Karpas-422 (cell line): ENCODE measurements around the gene NFIX. TPM values are rescaled to one million over a fixed set of nuclear protein-coding genes. Genes with fewer than 3 reads are reported as not detected.

ENCODE experiments used
- DNase-seq: peaks from one replicate; pipeline ENCODE4 v3.0.0-alpha.2; 2015
- H2AFZ ChIP-seq: fragments of 200-600 bp; sonication (generic); 2 replicates; pipeline ENCODE4 v1.6.1; 2014; ENCODE audit warnings: antibody characterized with exemption, low read length, mixed read lengths
- H3K27ac ChIP-seq: fragments of 200-600 bp; sonication (generic); 2 replicates; pipeline ENCODE4 v1.5.1; 2014; ENCODE audit warnings: mild to moderate bottlenecking, low read length, moderate library complexity
- H3K27me3 ChIP-seq: fragments of 200-600 bp; sonication (generic); 2 replicates; pipeline ENCODE4 v1.6.1; 2014; ENCODE audit warnings: low read length, mixed read lengths
- H3K36me3 ChIP-seq: fragments of 200-600 bp; sonication (generic); 2 replicates; pipeline ENCODE4 v1.6.1; 2014; ENCODE audit warnings: low read length, mixed read lengths; ENCODE audit not compliant: insufficient read depth
- H3K4me1 ChIP-seq: fragments of 200-600 bp; sonication (generic); 2 replicates; pipeline ENCODE4 v1.6.1; 2014; ENCODE audit warnings: mild to moderate bottlenecking, low read length, mixed read lengths
- H3K4me2 ChIP-seq: fragments of 200-600 bp; sonication (generic); 2 replicates; pipeline ENCODE4 v1.6.1; 2014; ENCODE audit warnings: low read length, low read depth, mild to moderate bottlenecking; ENCODE audit not compliant: poor library complexity, severe bottlenecking
- H3K4me3 ChIP-seq: fragments of 200-600 bp; sonication (generic); 2 replicates; pipeline ENCODE4 v1.5.1; 2014; ENCODE audit warnings: mild to moderate bottlenecking, antibody characterized with exemption, low read length, mixed read lengths
- H3K79me2 ChIP-seq: fragments of 200-600 bp; sonication (generic); 2 replicates; pipeline ENCODE4 v1.6.1; 2014; ENCODE audit warnings: mild to moderate bottlenecking, low read length, mixed read lengths
- H3K9ac ChIP-seq: fragments of 200-600 bp; sonication (generic); 2 replicates; pipeline ENCODE4 v1.6.0; 2014; ENCODE audit warnings: low read length
- H3K9me2 ChIP-seq: fragments of 200-600 bp; sonication (generic), shearing (Covaris generic); replicated peaks from 2 replicates; pipeline ENCODE4 v1.6.0; 2014; ENCODE audit warnings: mild to moderate bottlenecking, low read length, moderate library complexity; ENCODE audit not compliant: insufficient read depth
- H3K9me3 ChIP-seq: fragments of 300-700, 200-600 bp; sonication (generic); 2 replicates; pipeline ENCODE4 v1.6.1; 2014; ENCODE audit warnings: low read length, mixed read lengths
- H4K20me1 ChIP-seq: fragments of 200-600 bp; sonication (generic); 2 replicates; pipeline ENCODE4 v1.6.1; 2014; ENCODE audit warnings: mild to moderate bottlenecking, antibody characterized with exemption, low read length, low read depth; ENCODE audit not compliant: insufficient read depth
- total RNA-seq: library from RNA; depleted of rRNA; stranded (reverse); fragments of >200 nt; shearing (Covaris generic); gene quantifications from 2 replicates; pipeline ENCODE4 v1.2.3, GENCODE V29; 2014; ENCODE audit warnings: low replicate concordance

Gene NFIX
- total RNA-seq, 1 experiment from 2014 or later: 0.04 TPM

GRCh38 chr19:13066933-13067807, 71.9 kb downstream of the NFIX start:
- no peak for DNase-seq
- H3K4me2 ChIP-seq: no peak overlapping the region

DNA sequence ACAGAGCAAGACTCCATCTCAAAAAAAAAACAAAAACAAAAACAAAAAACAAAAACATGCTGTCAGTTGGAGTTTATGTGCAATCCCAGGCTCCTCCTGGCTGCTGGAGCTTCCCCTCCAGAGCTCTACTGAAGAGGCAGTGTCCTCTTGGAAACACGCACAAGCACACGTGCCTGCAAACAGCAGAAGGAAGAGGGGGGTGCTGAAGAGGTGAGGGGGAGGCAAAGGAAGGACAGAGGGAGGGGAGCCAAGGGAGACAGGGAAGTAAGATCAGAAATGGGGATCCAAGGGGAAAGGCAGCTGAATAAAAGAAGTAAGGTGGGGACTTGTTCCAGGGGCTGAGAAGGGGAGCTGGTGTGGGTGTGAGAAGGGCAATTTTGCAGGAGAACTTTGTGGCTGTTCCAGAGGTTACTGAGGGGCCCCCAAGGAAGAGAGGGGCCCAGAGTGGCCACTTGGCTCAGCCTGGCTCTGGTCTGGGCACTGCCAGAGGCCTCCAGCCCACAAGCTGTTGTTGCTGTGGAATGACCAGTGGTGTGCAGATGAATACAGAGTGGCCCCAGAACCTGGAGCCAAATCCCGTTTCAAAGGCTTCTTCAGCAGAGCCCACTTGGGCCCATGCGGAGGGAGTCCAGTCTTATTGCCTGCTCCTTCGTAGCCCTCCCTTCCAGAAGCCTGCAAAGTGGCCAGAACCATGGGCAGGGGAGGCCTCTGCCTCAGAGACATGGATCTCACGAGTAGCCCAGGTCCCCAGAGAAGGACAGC, 73.0 kb downstream of the NFIX start:
- no peaks in the 10 kb centered on the region for H3K79me2 ChIP-seq
- H3K9ac ChIP-seq: no peak overlapping the region
- no peak overlapping the region for H2AFZ ChIP-seq
- no peak overlapping the region for H3K4me2 ChIP-seq
- H3K9me2 ChIP-seq: no peaks in the 10 kb centered on the region
- H4K20me1 ChIP-seq: no peaks in the 10 kb centered on the region
- no peaks in the 10 kb centered on the region for H3K27me3 ChIP-seq
- no peaks in the 10 kb centered on the region for H3K9me3 ChIP-seq
- no peak overlapping the region for H3K27ac ChIP-seq
- no peak overlapping the region for H3K4me3 ChIP-seq
- DNase-seq: no peak
- H3K4me1 ChIP-seq: no peaks in the 10 kb centered on the region
- no peaks in the 10 kb centered on the region for H3K36me3 ChIP-seq

More at GRCh38 chr19:13066933-13067807, 71.9 kb downstream of the NFIX start:
- Histone ChIP-seq H3K9me3 (no peaks in the 10 kb centered on the region), H3K27me3 (no peaks in the 10 kb centered on the region), H2AFZ (no peak overlapping the region), H3K4me3 (no peak overlapping the region), H4K20me1 (no peaks in the 10 kb centered on the region), H3K27ac (no peak overlapping the region), H3K9ac (no peak overlapping the region), H3K9me2 (no peaks in the 10 kb centered on the region), H3K79me2 (no peaks in the 10 kb centered on the region), H3K36me3 (no peaks in the 10 kb centered on the region), H3K4me1 (no peaks in the 10 kb centered on the region)

GRCh38 chr19:13069415-13070359, 74.4 kb downstream of the NFIX start:
- H3K36me3 ChIP-seq: no peaks in the 10 kb centered on the region
- no peaks in the 10 kb centered on the region for H3K79me2 ChIP-seq
- H3K4me2 ChIP-seq: no peak overlapping the region
- no peaks in the 10 kb centered on the region for H3K27me3 ChIP-seq
- no peak overlapping the region for H3K9ac ChIP-seq
- no peak overlapping the region for H2AFZ ChIP-seq
- no peak overlapping the region for H3K27ac ChIP-seq
- no peaks in the 10 kb centered on the region for H3K9me2 ChIP-seq
- H4K20me1 ChIP-seq: no peaks in the 10 kb centered on the region
- H3K4me3 ChIP-seq: no peak overlapping the region
- H3K9me3 ChIP-seq: no peaks in the 10 kb centered on the region
- no peak for DNase-seq
- H3K4me1 ChIP-seq: no peaks in the 10 kb centered on the region

DNA sequence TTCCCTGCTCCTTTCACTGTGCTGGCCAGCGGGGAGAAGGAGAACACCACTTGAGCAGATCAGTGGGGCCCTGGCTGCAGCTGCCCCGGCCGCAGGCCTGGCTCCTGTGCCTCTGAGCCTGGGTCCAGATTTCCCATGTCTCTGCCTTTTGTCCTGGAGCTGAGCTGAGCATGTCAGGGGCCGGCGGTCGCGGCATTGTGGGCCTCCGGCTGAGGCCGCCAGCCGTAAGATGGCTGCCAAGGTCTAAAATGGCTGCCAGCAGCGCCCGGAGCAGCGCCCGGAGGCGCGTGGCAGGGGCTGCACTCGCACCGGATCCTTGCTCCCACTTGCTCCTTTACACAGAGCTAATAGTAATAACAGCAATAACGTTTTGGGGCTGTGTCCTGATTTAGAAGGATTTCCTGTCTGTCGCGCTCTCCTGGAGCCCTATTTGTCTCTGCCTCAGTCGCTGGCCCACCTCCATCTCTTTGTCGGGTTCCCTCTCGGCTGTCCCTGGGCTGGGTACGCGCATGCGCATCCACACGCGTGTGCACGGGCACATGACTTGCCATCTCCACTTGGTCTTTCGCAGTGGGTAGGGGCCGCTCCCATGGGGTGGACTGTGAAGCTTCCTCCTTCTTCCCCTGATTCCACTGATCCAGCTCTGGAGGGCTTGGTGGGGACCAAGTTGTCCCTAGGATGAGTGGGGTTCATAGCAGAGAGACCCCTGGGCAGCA, 75.3 kb downstream of the NFIX start:
- H4K20me1 ChIP-seq: no peaks in the 10 kb centered on the region
- H3K27me3 ChIP-seq: no peaks in the 10 kb centered on the region
- no peak overlapping the region for H3K4me2 ChIP-seq
- H3K4me1 ChIP-seq: no peaks in the 10 kb centered on the region
- H3K9me2 ChIP-seq: no peaks in the 10 kb centered on the region
- no peak overlapping the region for H3K9ac ChIP-seq
- no peaks in the 10 kb centered on the region for H3K9me3 ChIP-seq
- DNase-seq: no peak
- no peak overlapping the region for H3K4me3 ChIP-seq
- H2AFZ ChIP-seq: no peak overlapping the region
- H3K36me3 ChIP-seq: no peaks in the 10 kb centered on the region
- no peak overlapping the region for H3K27ac ChIP-seq
- no peaks in the 10 kb centered on the region for H3K79me2 ChIP-seq

GRCh38 chr19:13071444-13072187, 76.3 kb downstream of the NFIX start:
- H3K9me3 ChIP-seq: no peaks in the 10 kb centered on the region
- no peaks in the 10 kb centered on the region for H3K4me1 ChIP-seq
- no peaks in the 10 kb centered on the region for H3K27me3 ChIP-seq
- no peaks in the 10 kb centered on the region for H3K79me2 ChIP-seq
- no peak overlapping the region for H3K4me2 ChIP-seq
- H3K27ac ChIP-seq: no peak overlapping the region
- no peaks in the 10 kb centered on the region for H4K20me1 ChIP-seq
- no peaks in the 10 kb centered on the region for H3K36me3 ChIP-seq
- no peak overlapping the region for H3K4me3 ChIP-seq
- H3K9me2 ChIP-seq: no peaks in the 10 kb centered on the region
- H3K9ac ChIP-seq: no peak overlapping the region
- H2AFZ ChIP-seq: no peak overlapping the region
- no peak for DNase-seq

DNA sequence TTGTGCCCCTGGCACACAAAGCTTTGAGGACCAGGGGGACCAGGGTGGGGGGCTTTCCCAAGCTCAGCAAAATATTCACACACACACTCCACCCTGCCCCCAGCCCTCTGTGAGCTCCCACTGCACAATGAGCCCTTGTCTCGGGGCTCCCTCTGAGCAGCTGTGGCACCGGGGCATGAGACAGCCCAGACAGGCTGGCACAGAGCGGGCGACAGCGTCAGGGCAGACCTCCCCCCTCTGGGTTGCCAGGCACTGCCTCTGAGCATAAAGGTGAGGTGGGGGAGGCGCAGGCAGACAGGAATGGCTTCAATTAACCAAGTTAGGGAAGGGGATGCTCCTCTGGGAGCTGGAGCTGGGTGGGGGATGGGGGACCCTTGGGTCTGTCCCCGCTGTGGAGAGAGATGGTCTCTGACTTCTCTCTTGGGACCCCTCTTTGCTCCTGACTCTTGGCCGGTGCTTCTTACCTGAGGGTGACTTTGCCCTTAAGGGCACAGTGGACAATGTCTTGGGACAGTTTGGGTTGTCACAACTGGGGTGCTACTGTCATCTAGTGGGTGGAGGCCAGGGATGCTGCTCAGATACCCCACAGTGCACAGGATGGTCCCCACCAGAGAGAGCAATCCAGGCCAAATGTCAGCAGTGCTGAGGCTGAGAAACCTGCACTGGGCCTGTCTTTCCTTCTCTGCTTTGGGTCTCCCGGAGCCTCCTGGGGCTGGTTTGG, 77.1 kb downstream of the NFIX start:
- no peak overlapping the region for H3K4me3 ChIP-seq
- no peaks in the 10 kb centered on the region for H3K36me3 ChIP-seq
- no peak overlapping the region for H3K4me2 ChIP-seq
- H3K27me3 ChIP-seq: no peaks in the 10 kb centered on the region
- H3K27ac ChIP-seq: no peak overlapping the region
- no peak overlapping the region for H2AFZ ChIP-seq
- no peaks in the 10 kb centered on the region for H3K9me3 ChIP-seq
- no peaks in the 10 kb centered on the region for H3K4me1 ChIP-seq
- H3K9me2 ChIP-seq: no peaks in the 10 kb centered on the region
- no peak overlapping the region for H3K9ac ChIP-seq
- DNase-seq: no peak
- no peaks in the 10 kb centered on the region for H3K79me2 ChIP-seq
- H4K20me1 ChIP-seq: no peaks in the 10 kb centered on the region

GRCh38 chr19:13073263-13073662, 78.0 kb downstream of the NFIX start:
- no peaks in the 10 kb centered on the region for H3K9me2 ChIP-seq
- H3K4me2 ChIP-seq: no peak overlapping the region
- H3K9me3 ChIP-seq: no peaks in the 10 kb centered on the region
- H3K4me3 ChIP-seq: no peak overlapping the region
- DNase-seq: no peak
- H3K27ac ChIP-seq: no peak overlapping the region
- H4K20me1 ChIP-seq: no peaks in the 10 kb centered on the region
- H3K9ac ChIP-seq: no peak overlapping the region
- no peaks in the 10 kb centered on the region for H3K4me1 ChIP-seq
- no peaks in the 10 kb centered on the region for H3K27me3 ChIP-seq
- H3K36me3 ChIP-seq: no peaks in the 10 kb centered on the region
- no peak overlapping the region for H2AFZ ChIP-seq
- H3K79me2 ChIP-seq: no peaks in the 10 kb centered on the region
